Measurements from ENCODE around the gene TRPC4AP.

The TRPC4AP gene

GRCh38 chr20:35111141-35111888 is 18.7 kb upstream of the TRPC4AP start:
- no peak overlapping the region for H3K4me3 ChIP-seq (replicated peaks; ENCODE audit: low read depth, low read length)
- no peaks in the 10 kb centered on the region for H3K27me3 ChIP-seq (replicated peaks; ENCODE audit: control insufficient read depth, insufficient read depth, low read length)
- no peak for DNase-seq (ENCODE audit: extremely low read depth, insufficient read length)
- H3K36me3 ChIP-seq (ENCODE audit: control insufficient read depth, insufficient read depth, low read length) = peaks cover 5% of the 10 kb centered on the region
- TF ChIP-seq CTCF (IDR thresholded peaks at IDR 0.05; ENCODE audit: insufficient read depth, low read length, poor library complexity, severe bottlenecking) = no peak

DNA sequence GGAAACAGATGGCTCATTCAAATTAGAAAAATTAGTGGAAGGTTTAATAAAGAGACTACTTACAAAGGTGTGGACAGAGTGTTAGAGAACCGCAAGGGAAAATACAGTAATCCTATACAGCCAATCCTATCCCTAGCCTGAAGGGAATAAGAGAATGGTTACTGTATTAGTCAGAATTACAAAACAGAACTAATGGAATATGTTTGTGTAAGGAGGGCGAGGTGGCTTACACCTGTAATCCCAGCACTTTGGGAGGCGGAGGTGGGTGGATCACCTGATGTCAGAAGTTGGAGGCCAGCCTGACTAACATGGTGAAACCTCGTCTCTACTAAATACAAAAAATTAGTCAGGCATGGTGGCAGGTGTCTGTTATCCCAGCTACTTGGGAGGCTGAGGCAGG is 16.3 kb upstream of the TRPC4AP start:
- DNase-seq (ENCODE audit: extremely low read depth, insufficient read length) = no peak
- TF ChIP-seq CTCF (IDR thresholded peaks at IDR 0.05; ENCODE audit: insufficient read depth, low read length, poor library complexity, severe bottlenecking) = no peak
- H3K27me3 ChIP-seq (replicated peaks; ENCODE audit: control insufficient read depth, insufficient read depth, low read length) = no peaks in the 10 kb centered on the region
- no peaks in the 10 kb centered on the region for H3K36me3 ChIP-seq (ENCODE audit: control insufficient read depth, insufficient read depth, low read length)
- no peak overlapping the region for H3K4me3 ChIP-seq (replicated peaks; ENCODE audit: low read depth, low read length)

- DNase-seq (ENCODE audit: extremely low read depth, insufficient read length) = no peak
- Histone ChIP-seq H3K4me3 (replicated peaks; ENCODE audit: low read depth, low read length) (no peak overlapping the region), H3K36me3 (ENCODE audit: control insufficient read depth, insufficient read depth, low read length) (no peaks in the 10 kb centered on the region), H3K27me3 (replicated peaks; ENCODE audit: control insufficient read depth, insufficient read depth, low read length) (no peaks in the 10 kb centered on the region)
- no peak for TF ChIP-seq CTCF (IDR thresholded peaks at IDR 0.05; ENCODE audit: insufficient read depth, low read length, poor library complexity, severe bottlenecking)
Measured at GRCh38 chr20:35106827-35107380, 14.3 kb upstream of the TRPC4AP start.

GRCh38 chr20:35104685-35105295 is 12.2 kb upstream of the TRPC4AP start:
- TF ChIP-seq CTCF (IDR thresholded peaks at IDR 0.05; ENCODE audit: insufficient read depth, low read length, poor library complexity, severe bottlenecking) = no peak
- H3K36me3 ChIP-seq (ENCODE audit: control insufficient read depth, insufficient read depth, low read length) = no peaks in the 10 kb centered on the region
- no peaks in the 10 kb centered on the region for H3K27me3 ChIP-seq (replicated peaks; ENCODE audit: control insufficient read depth, insufficient read depth, low read length)
- DNase-seq (ENCODE audit: extremely low read depth, insufficient read length) = no peak
- H3K4me3 ChIP-seq (replicated peaks; ENCODE audit: low read depth, low read length) = no peak overlapping the region

- DNase-seq (ENCODE audit: extremely low read depth, insufficient read length) = no peak
- H3K4me3 ChIP-seq (replicated peaks; ENCODE audit: low read depth, low read length) = no peak overlapping the region
- TF ChIP-seq CTCF (IDR thresholded peaks at IDR 0.05; ENCODE audit: insufficient read depth, low read length, poor library complexity, severe bottlenecking) = no peak
- H3K27me3 ChIP-seq (replicated peaks; ENCODE audit: control insufficient read depth, insufficient read depth, low read length) = no peaks in the 10 kb centered on the region
- H3K36me3 ChIP-seq (ENCODE audit: control insufficient read depth, insufficient read depth, low read length) = no peaks in the 10 kb centered on the region
Measured at GRCh38 chr20:35101620-35102019, 9.0 kb upstream of the TRPC4AP start.
